Fibroblast of lung (primary cell): ENCODE results near the gene PDE6A.

Source experiments
- EZH2 ChIP-seq: IDR thresholded peaks from 2 replicates; pipeline ENCODE4 v1.5.1; 2012; ENCODE audit warnings: low read length, control low read depth, mild to moderate bottlenecking; ENCODE audit errors: missing control alignments
- TF ChIP-seq, protein P1 (sequence below), 2 donors: IDR thresholded peaks in 1 of 2; conservative IDR thresholded peaks in 1 of 2; 1 replicate in 1 of 2; 2 replicates in 1 of 2; pipeline ENCODE4 v1.5.1; 2011 to 2012; ENCODE audit warnings: low read length in 2 of 2, control low read depth in 1 of 2, inconsistent platforms in 1 of 2, low read depth in 1 of 2, mild to moderate bottlenecking in 1 of 2

DNA sequence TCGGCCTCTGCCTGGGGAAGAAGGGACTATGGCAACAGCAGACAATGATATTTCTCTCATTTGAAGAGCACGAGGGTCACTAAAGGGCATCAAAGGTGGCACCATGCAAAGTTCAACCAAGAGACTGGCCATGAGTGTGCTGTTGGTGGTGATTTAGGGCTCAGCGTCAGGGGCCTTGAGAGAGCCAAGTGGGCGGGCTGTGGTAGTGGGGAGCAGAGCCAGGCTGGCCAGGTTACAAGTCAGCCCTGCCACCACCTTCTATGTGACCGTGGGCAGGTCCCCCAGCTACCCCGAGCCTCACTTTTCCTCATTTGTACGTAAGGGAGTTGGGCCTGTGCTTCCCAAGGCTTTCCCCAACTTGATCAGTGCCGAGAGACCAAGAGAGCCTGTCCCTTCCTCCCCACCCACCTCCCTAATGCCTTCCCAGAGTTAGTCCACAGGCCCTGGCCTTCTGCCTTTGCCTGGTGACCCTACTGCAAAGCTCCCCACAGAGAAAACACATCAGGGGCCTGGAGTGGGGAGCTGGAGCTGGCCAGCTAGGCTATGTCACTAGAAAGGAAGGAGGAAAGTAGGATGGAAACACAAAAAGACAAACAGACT is 104.3 kb downstream of the PDE6A start:
- TF ChIP-seq, protein P1, sequence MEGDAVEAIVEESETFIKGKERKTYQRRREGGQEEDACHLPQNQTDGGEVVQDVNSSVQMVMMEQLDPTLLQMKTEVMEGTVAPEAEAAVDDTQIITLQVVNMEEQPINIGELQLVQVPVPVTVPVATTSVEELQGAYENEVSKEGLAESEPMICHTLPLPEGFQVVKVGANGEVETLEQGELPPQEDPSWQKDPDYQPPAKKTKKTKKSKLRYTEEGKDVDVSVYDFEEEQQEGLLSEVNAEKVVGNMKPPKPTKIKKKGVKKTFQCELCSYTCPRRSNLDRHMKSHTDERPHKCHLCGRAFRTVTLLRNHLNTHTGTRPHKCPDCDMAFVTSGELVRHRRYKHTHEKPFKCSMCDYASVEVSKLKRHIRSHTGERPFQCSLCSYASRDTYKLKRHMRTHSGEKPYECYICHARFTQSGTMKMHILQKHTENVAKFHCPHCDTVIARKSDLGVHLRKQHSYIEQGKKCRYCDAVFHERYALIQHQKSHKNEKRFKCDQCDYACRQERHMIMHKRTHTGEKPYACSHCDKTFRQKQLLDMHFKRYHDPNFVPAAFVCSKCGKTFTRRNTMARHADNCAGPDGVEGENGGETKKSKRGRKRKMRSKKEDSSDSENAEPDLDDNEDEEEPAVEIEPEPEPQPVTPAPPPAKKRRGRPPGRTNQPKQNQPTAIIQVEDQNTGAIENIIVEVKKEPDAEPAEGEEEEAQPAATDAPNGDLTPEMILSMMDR (conservative IDR thresholded peaks at IDR 0.05 in 1 of 2, IDR thresholded peaks at IDR 0.05 in 1 of 2; ENCODE audit: low read depth in 1 of 2, low read length in 2 of 2): no peak
- TF ChIP-seq EZH2: no peak
